ENCODE results near the gene EPS8L3.

EPS8L3 gene

GRCh38 chr1:109740615-109741373 is 22.9 kb downstream of the EPS8L3 start, which contains the start of gene GSTM3:
Gene GSTM3, minus strand, starts transcription at chr1:109741038. Its CDS starts 751 bp downstream, at chr1:109740287.
- no peaks in the 10 kb centered on the region for H3K4me1 ChIP-seq (ENCODE audit: low read length)
- H3K27ac ChIP-seq (ENCODE audit: low read length) = no peak within 1 kb of the TSS
- no peaks in the 10 kb centered on the region for H3K36me3 ChIP-seq (replicated peaks; ENCODE audit: low read depth, low read length)
- H3K9me3 ChIP-seq (ENCODE audit: insufficient read depth, low read length) = no peaks in the 10 kb centered on the region
- no peak within 1 kb of the TSS for H3K9ac ChIP-seq (ENCODE audit: low read length)
- TF ChIP-seq CTCF (IDR thresholded peaks at IDR 0.05; ENCODE audit: low read depth, low read length) (no peak), EZH2phosphoT487 (IDR thresholded peaks at IDR 0.05; ENCODE audit: low read depth) (no peak)
- no peak within 1 kb of the TSS for H2AFZ ChIP-seq (ENCODE audit: low read depth, low read length)
- H3K79me2 ChIP-seq (ENCODE audit: low read length) = no peaks in the 10 kb centered on the region
- H3K4me2 ChIP-seq (ENCODE audit: low read length) = no peak within 1 kb of the TSS
- no peaks in the 10 kb centered on the region for H4K20me1 ChIP-seq (ENCODE audit: insufficient read depth, low read length)
- no peak within 1 kb of the TSS for H3K4me3 ChIP-seq (ENCODE audit: low read length)
- peaks cover 8% of the 10 kb centered on the region; the same call in 1 of the 2 replicates for H3K27me3 ChIP-seq (ENCODE audit: low read depth, low read length)

- H3K9me3 ChIP-seq (ENCODE audit: insufficient read depth, low read length) = no peaks in the 10 kb centered on the region
- no peaks in the 10 kb centered on the region for H4K20me1 ChIP-seq (ENCODE audit: insufficient read depth, low read length)
- H3K36me3 ChIP-seq (replicated peaks; ENCODE audit: low read depth, low read length) = no peaks in the 10 kb centered on the region
- H3K4me2 ChIP-seq (ENCODE audit: low read length) = no peak overlapping the region
- no peaks in the 10 kb centered on the region for H3K79me2 ChIP-seq (ENCODE audit: low read length)
- no peak overlapping the region for H2AFZ ChIP-seq (ENCODE audit: low read depth, low read length)
- H3K4me1 ChIP-seq (ENCODE audit: low read length) = no peaks in the 10 kb centered on the region
- peaks cover 8% of the 10 kb centered on the region; the same call in 1 of the 2 replicates for H3K27me3 ChIP-seq (ENCODE audit: low read depth, low read length)
- H3K4me3 ChIP-seq (ENCODE audit: low read length) = no peak overlapping the region
- no peak for TF ChIP-seq EZH2phosphoT487 (IDR thresholded peaks at IDR 0.05; ENCODE audit: low read depth)
- TF ChIP-seq CTCF (IDR thresholded peaks at IDR 0.05; ENCODE audit: low read depth, low read length) = no peak
- H3K27ac ChIP-seq (ENCODE audit: low read length) = no peak overlapping the region
- no peak overlapping the region for H3K9ac ChIP-seq (ENCODE audit: low read length)
These were observed 23.7 kb downstream of the EPS8L3 start for GRCh38 chr1:109739738-109740614.

- H3K4me1 ChIP-seq (ENCODE audit: low read length) = no peaks in the 10 kb centered on the region
- no peaks in the 10 kb centered on the region for H3K9me3 ChIP-seq (ENCODE audit: insufficient read depth, low read length)
- H3K4me2 ChIP-seq (ENCODE audit: low read length) = no peak overlapping the region
- H3K9ac ChIP-seq (ENCODE audit: low read length) = no peak overlapping the region
- no peaks in the 10 kb centered on the region for H3K79me2 ChIP-seq (ENCODE audit: low read length)
- no peak for TF ChIP-seq EZH2phosphoT487 (IDR thresholded peaks at IDR 0.05; ENCODE audit: low read depth)
- H4K20me1 ChIP-seq (ENCODE audit: insufficient read depth, low read length) = no peaks in the 10 kb centered on the region
- H2AFZ ChIP-seq (ENCODE audit: low read depth, low read length) = no peak overlapping the region
- H3K4me3 ChIP-seq (ENCODE audit: low read length) = no peak overlapping the region
- H3K27ac ChIP-seq (ENCODE audit: low read length) = no peak overlapping the region
- no peaks in the 10 kb centered on the region for H3K36me3 ChIP-seq (replicated peaks; ENCODE audit: low read depth, low read length)
- peaks cover 8% of the 10 kb centered on the region; the same call in 1 of the 2 replicates for H3K27me3 ChIP-seq (ENCODE audit: low read depth, low read length)
These were observed 30.4 kb downstream of the EPS8L3 start for GRCh38 chr1:109733236-109733870.

GRCh38 chr1:109732390-109732881 is 31.3 kb downstream of the EPS8L3 start:
- Histone ChIP-seq H3K9me3 (ENCODE audit: insufficient read depth, low read length) (no peaks in the 10 kb centered on the region), H3K4me2 (ENCODE audit: low read length) (no peak overlapping the region), H3K27ac (ENCODE audit: low read length) (no peak overlapping the region), H2AFZ (ENCODE audit: low read depth, low read length) (no peak overlapping the region), H3K27me3 (ENCODE audit: low read depth, low read length) (peaks cover 8% of the 10 kb centered on the region; the same call in 1 of the 2 replicates), H3K4me1 (ENCODE audit: low read length) (no peaks in the 10 kb centered on the region), H3K79me2 (ENCODE audit: low read length) (no peaks in the 10 kb centered on the region), H3K36me3 (replicated peaks; ENCODE audit: low read depth, low read length) (no peaks in the 10 kb centered on the region), H3K4me3 (ENCODE audit: low read length) (no peak overlapping the region), H4K20me1 (ENCODE audit: insufficient read depth, low read length) (no peaks in the 10 kb centered on the region), H3K9ac (ENCODE audit: low read length) (no peak overlapping the region)
- no peak for TF ChIP-seq EZH2phosphoT487 (IDR thresholded peaks at IDR 0.05; ENCODE audit: low read depth)
